Panc1 (cell line): ENCODE results near the gene CHEK2.

ENCODE experiments used
- CTCF ChIP-seq: fragments of 450-650 bp; IDR thresholded peaks from 2 replicates; pipeline ENCODE4 v1.5.1; 2017; ENCODE audit warnings: mild to moderate bottlenecking
- REST ChIP-seq, 2 experiments: IDR thresholded peaks; 2 replicates each; pipeline ENCODE4 v1.6.1; 2011 to 2012; ENCODE audit warnings: low read depth in 2 of 2, control low read depth in 1 of 2, low read length in 1 of 2, mild to moderate bottlenecking in 1 of 2, moderate library complexity in 1 of 2; ENCODE audit not compliant: insufficient read depth in 1 of 2

- no peak for TF ChIP-seq CTCF
- no peak for TF ChIP-seq REST (IDR thresholded peaks at IDR 0.05; ENCODE audit: insufficient read depth in 1 of 2, low read depth in 2 of 2, low read length in 1 of 2)
Observed at GRCh38 chr22:28791124-28791523, 49.5 kb upstream of the CHEK2 start.
